HG03460 (cell line): ENCODE results near the gene LOXL3.
"Not testable (repeated sequence)": the region's sequence is repeated elsewhere in the genome, so short reads cannot be mapped to it uniquely, and the experiment has no call there.

Experiments
- ATAC-seq: cut with Tn5 transposase; IDR thresholded peaks from one replicate; pipeline ENCODE4 v1.9.1; 2021; ENCODE audit not compliant: unreplicated experiment

The LOXL3 gene

GRCh38 chr2:74497777-74498499 is 55.8 kb downstream of the LOXL3 start:
- ATAC-seq, result no peak

- ATAC-seq, result no peak
Observed at GRCh38 chr2:74496997-74497776, 56.6 kb downstream of the LOXL3 start.

GRCh38 chr2:74495440-74495839 is 58.3 kb downstream of the LOXL3 start:
- ATAC-seq, result no peak

GRCh38 chr2:74493546-74493945 is 60.2 kb downstream of the LOXL3 start:
- no peak for ATAC-seq

- no peak for ATAC-seq
Observed at GRCh38 chr2:74491648-74492544, 61.8 kb downstream of the LOXL3 start.

- ATAC-seq, result no peak
Observed at GRCh38 chr2:74489906-74490305, 63.8 kb downstream of the LOXL3 start.

GRCh38 chr2:74488643-74489481 is 64.9 kb downstream of the LOXL3 start:
- ATAC-seq, result no peak

- ATAC-seq, result no peak
Observed at GRCh38 chr2:74486141-74486540, 67.6 kb downstream of the LOXL3 start.

- not testable (repeated sequence) for ATAC-seq
Observed at GRCh38 chr2:74483675-74484164, 70.0 kb downstream of the LOXL3 start.

- peak; percentile 92 for ATAC-seq
Observed at GRCh38 chr2:74482801-74483674, 70.7 kb downstream of the LOXL3 start, which contains the start of the genes CCDC142 and TTC31. CCDC142 (minus strand) TSS chr2:74482998; CDS start chr2:74482837, 161 bp downstream. TTC31 (plus strand) TSS chr2:74483081; CDS start chr2:74483096, 15 bp downstream.
